ENCODE results near the gene DSG2. TPM values are rescaled to one million over a fixed set of nuclear protein-coding genes. Genes with fewer than 3 reads are reported as not detected.

DSG2 gene
- total and polyA plus RNA-seq, 10 donors: 0.06 to 0.79 (median 0.20) TPM; not detected in 1

GRCh38 chr18:31454066-31454708 is 43.8 kb upstream of the DSG2 start:
- H3K4me1 ChIP-seq: no peaks in the 10 kb centered on the region
- H3K36me3 ChIP-seq: no peaks in the 10 kb centered on the region
- TF ChIP-seq POLR2AphosphoS5 (IDR thresholded peaks at IDR 0.05) (no peak), POLR2A (IDR thresholded peaks at IDR 0.05) (no peak), CTCF (IDR thresholded peaks at IDR 0.05 in 8 of 11, conservative IDR thresholded peaks at IDR 0.05 in 3 of 11) (no peak)
- WGBS, 5 donors: 58 to 96% (median 83%) methylated on average over 3 of the region's 3 CpGs
- no peaks in the 10 kb centered on the region for H3K27me3 ChIP-seq (replicated peaks in 1 of 7)
- H3K4me3 ChIP-seq: no peak overlapping the region
- H3K27ac ChIP-seq: no peak overlapping the region
- no peaks in the 10 kb centered on the region for H3K9me3 ChIP-seq
- DNase-seq: no peak
- intact Hi-C loops (cut with DNase I; ENCODE audit: low total_unique reads): no loop called here

DNA sequence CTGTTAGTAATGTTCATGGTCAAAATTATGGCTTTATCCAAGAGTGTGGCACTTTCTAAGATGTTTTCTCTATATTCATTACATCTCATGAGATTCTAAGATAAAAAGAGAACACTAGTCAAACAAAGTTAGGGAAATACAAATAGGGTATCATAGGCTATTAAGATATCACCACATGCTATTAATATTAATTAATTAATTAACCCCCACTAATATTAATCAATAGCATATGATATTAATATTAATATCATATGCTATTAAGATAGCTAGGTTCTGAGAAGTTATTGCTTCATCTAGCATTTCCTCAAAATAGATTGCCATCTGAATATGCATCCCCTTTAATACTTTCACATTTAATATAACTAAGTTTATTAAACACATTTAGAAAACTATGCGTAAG is 28.3 kb upstream of the DSG2 start:
- 94 to 97% (median 97%) methylated on average over 1 of the region's 1 CpG for WGBS, 5 donors
- DNase-seq: no peak
- no peak for TF ChIP-seq POLR2A (IDR thresholded peaks at IDR 0.05)
- TF ChIP-seq CTCF (IDR thresholded peaks at IDR 0.05 in 8 of 11, conservative IDR thresholded peaks at IDR 0.05 in 3 of 11): no peak
- no peak for TF ChIP-seq POLR2AphosphoS5 (IDR thresholded peaks at IDR 0.05)

DNA sequence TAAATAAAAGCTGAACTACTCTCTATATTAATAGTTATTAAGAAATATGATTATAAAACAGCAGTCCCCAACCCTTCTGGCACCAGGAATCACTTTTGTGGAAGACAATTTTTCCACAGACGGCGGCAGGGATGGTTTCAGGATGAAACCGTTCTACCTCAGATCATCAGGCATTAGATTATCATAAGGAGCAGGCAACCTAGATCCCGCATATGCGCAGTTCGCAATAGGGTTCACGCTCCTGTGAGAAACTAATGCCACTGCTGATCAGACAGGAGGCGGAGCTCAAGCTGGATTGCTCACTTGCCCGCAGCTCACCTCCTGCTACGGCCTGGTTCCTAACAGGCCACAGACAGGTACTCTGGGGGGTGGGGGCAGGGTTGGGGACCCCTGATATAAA is 19.3 kb upstream of the DSG2 start:
- 89 to 98% (median 93%) methylated on average over 10 of the region's 10 CpGs for WGBS, 5 donors
- H3K27ac ChIP-seq: no peak overlapping the region
- no peaks in the 10 kb centered on the region for H3K9me3 ChIP-seq
- no peaks in the 10 kb centered on the region for H3K4me1 ChIP-seq
- TF ChIP-seq POLR2A (IDR thresholded peaks at IDR 0.05): no peak
- no peak for TF ChIP-seq CTCF (IDR thresholded peaks at IDR 0.05 in 8 of 11, conservative IDR thresholded peaks at IDR 0.05 in 3 of 11)
- TF ChIP-seq POLR2AphosphoS5 (IDR thresholded peaks at IDR 0.05): no peak
- peaks cover 0 to 8% (median 0%) of the 10 kb centered on the region in 7 donors for H3K27me3 ChIP-seq (replicated peaks in 1 of 7)
- no peaks in the 10 kb centered on the region for H3K36me3 ChIP-seq
- no peak for DNase-seq
- no peak overlapping the region for H3K4me3 ChIP-seq
- intact Hi-C loops (cut with DNase I; ENCODE audit: low total_unique reads): no loop called here

More for the DNA sequence above, 28.3 kb upstream of the DSG2 start:
- H3K9me3 ChIP-seq: no peaks in the 10 kb centered on the region
- peaks cover 0 to 7% (median 0%) of the 10 kb centered on the region in 7 donors for H3K27me3 ChIP-seq (replicated peaks in 1 of 7)
- no peaks in the 10 kb centered on the region for H3K4me1 ChIP-seq
- H3K27ac ChIP-seq: no peak overlapping the region
- no peak overlapping the region for H3K4me3 ChIP-seq
- intact Hi-C loops (cut with DNase I; ENCODE audit: low total_unique reads): no loop called here
- no peaks in the 10 kb centered on the region for H3K36me3 ChIP-seq

- no peaks in the 10 kb centered on the region for H3K4me1 ChIP-seq
- 77 to 94% (median 86%) methylated on average over 1 of the region's 1 CpG for WGBS, 5 donors
- DNase-seq: no peak
- no peaks in the 10 kb centered on the region for H3K36me3 ChIP-seq
- H3K4me3 ChIP-seq: no peak overlapping the region
- H3K9me3 ChIP-seq: no peaks in the 10 kb centered on the region
- no peak overlapping the region for H3K27ac ChIP-seq
- intact Hi-C loops (cut with DNase I; ENCODE audit: low total_unique reads): no loop called here
- TF ChIP-seq POLR2A (IDR thresholded peaks at IDR 0.05): no peak
- TF ChIP-seq POLR2AphosphoS5 (IDR thresholded peaks at IDR 0.05): no peak
- TF ChIP-seq CTCF (IDR thresholded peaks at IDR 0.05 in 8 of 11, conservative IDR thresholded peaks at IDR 0.05 in 3 of 11): no peak
- peaks cover 0 to 8% (median 0%) of the 10 kb centered on the region in 7 donors for H3K27me3 ChIP-seq (replicated peaks in 1 of 7)
These were observed 15.9 kb upstream of the DSG2 start for GRCh38 chr18:31482051-31482450.
